Measurements from ENCODE around the gene TOR4A.
"Not testable (repeated sequence)": the region's sequence is repeated elsewhere in the genome, so short reads cannot be mapped to it uniquely, and the experiment has no call there.

Gene TOR4A

GRCh38 chr9:137318602-137319001 is 41.1 kb downstream of the TOR4A start:
- no peak for DNase-seq (ENCODE audit: low spot score)

GRCh38 chr9:137319011-137319738 is 41.6 kb downstream of the TOR4A start:
- no peak for DNase-seq (ENCODE audit: low spot score)

GRCh38 chr9:137319739-137320551 is 42.4 kb downstream of the TOR4A start:
- DNase-seq (ENCODE audit: low spot score) = no peak

- DNase-seq (ENCODE audit: low spot score) = peak; percentile 18
Measured at GRCh38 chr9:137320555-137321384, 43.2 kb downstream of the TOR4A start.

- DNase-seq (ENCODE audit: low spot score) = no peak
Measured at GRCh38 chr9:137321726-137322361, 44.3 kb downstream of the TOR4A start.

- DNase-seq (ENCODE audit: low spot score) = no peak
Measured at GRCh38 chr9:137323531-137324331, 46.2 kb downstream of the TOR4A start.

- no peak for DNase-seq (ENCODE audit: low spot score)
Measured at GRCh38 chr9:137325124-137325523, 47.6 kb downstream of the TOR4A start.

- DNase-seq (ENCODE audit: low spot score) = no peak
Measured at GRCh38 chr9:137325799-137326198, 48.3 kb downstream of the TOR4A start.

- DNase-seq (ENCODE audit: low spot score) = peak; percentile 6
Measured at GRCh38 chr9:137326445-137327065, 49.0 kb downstream of the TOR4A start.

- DNase-seq (ENCODE audit: low spot score) = not testable (repeated sequence)
Measured at GRCh38 chr9:137327641-137328550, 50.4 kb downstream of the TOR4A start.

- not testable (repeated sequence) for DNase-seq (ENCODE audit: low spot score)
Measured at GRCh38 chr9:137329590-137329989, 52.1 kb downstream of the TOR4A start.

- no peak for DNase-seq (ENCODE audit: low spot score)
Measured at GRCh38 chr9:137330689-137331088, 53.2 kb downstream of the TOR4A start.

- DNase-seq (ENCODE audit: low spot score) = no peak
Measured at GRCh38 chr9:137331929-137332328, 54.4 kb downstream of the TOR4A start.

Data from CD4-positive, alpha-beta T cell treated with Interleukin-2 at 100 ng/mL for 4 hours (primary cell).